Esophagus muscularis mucosa (tissue), 3 donors: ENCODE results near the gene CTTNBP2.
A peak's percentile ranks its signal among the peaks of the same experiment; 100 is the strongest.

Experiments used
- CTCF ChIP-seq, 3 experiments: fragments of 200-600 bp in 2 of 3; fragments of 450-650 bp in 1 of 3; sonication (generic) in 2 of 3; IDR thresholded peaks; one replicate each; pipeline ENCODE4 v1.5.1; 2017 to 2019; ENCODE audit warnings: antibody characterized with exemption in 3 of 3, mild to moderate bottlenecking in 2 of 3, moderate library complexity in 1 of 3
- POLR2A ChIP-seq: fragments of 450-650 bp; IDR thresholded peaks from one replicate; pipeline ENCODE4 v1.6.1; 2017; ENCODE audit warnings: antibody characterized with exemption, moderate library complexity, mild to moderate bottlenecking, low read depth
- POLR2AphosphoS5 ChIP-seq, 2 donors: sonication (generic); formaldehyde crosslinking; IDR thresholded peaks; one replicate each; pipeline ENCODE4 v1.6.1; 2017; ENCODE audit warnings: antibody characterized with exemption in 2 of 2

GRCh38 chr7:117750612-117751563 lies 122.4 kb downstream of the CTTNBP2 start:
- no peak for TF ChIP-seq POLR2AphosphoS5 (IDR thresholded peaks at IDR 0.05)
- peak; percentile 53 to 65 (median 64) for TF ChIP-seq CTCF (IDR thresholded peaks at IDR 0.05)
- no peak for TF ChIP-seq POLR2A
